Left ventricle myocardium inferior (tissue), 1 donor: ENCODE results near the gene CAPRIN1. TPM values are rescaled to one million over a fixed set of nuclear protein-coding genes. Genes with fewer than 3 reads are reported as not detected.
"Not testable (repeated sequence)": the region's sequence is repeated elsewhere in the genome, so short reads cannot be mapped to it uniquely, and the experiment has no call there.

ENCODE experiments used
- DNase-seq: peaks from one replicate; pipeline ENCODE4 v3.0.0-alpha.2; 2020
- H3K27ac ChIP-seq: fragments of 200-600 bp; replicated peaks from 2 replicates; pipeline ENCODE4 v1.8.0; 2021
- H3K27me3 ChIP-seq: fragments of 200-600 bp; 2 replicates; pipeline ENCODE4 v1.8.0; 2021; ENCODE audit warnings: low read depth
- H3K36me3 ChIP-seq: fragments of 200-600 bp; 2 replicates; pipeline ENCODE4 v1.8.0; 2021
- H3K4me1 ChIP-seq: fragments of 200-600 bp; 2 replicates; pipeline ENCODE4 v1.8.0; 2021
- H3K4me3 ChIP-seq: fragments of 200-600 bp; 2 replicates; pipeline ENCODE4 v1.8.0; 2021; ENCODE audit warnings: mild to moderate bottlenecking, moderate library complexity
- H3K9me3 ChIP-seq: fragments of 200-600 bp; replicated peaks from 2 replicates; pipeline ENCODE4 v1.8.0; 2021
- intact Hi-C: fragments of 100-400 bp; cut with micrococcal nuclease; formaldehyde crosslinking; loops from one replicate; pipeline ENCODE4 v1.11.0; 2022
- total RNA-seq: library from RNA; stranded (reverse); fragmentation: NEBNext Ultra II Directional; extraction: Animal tissue kit (Norgen Biotek cat#: 25700); gene quantifications from one replicate; pipeline ENCODE4 v1.2.1, GENCODE V29; 2021
- TF ChIP-seq, protein P1 (sequence below): fragments of 200-600 bp; IDR thresholded peaks from 2 replicates; pipeline ENCODE4 v1.8.0; 2021; ENCODE audit warnings: antibody characterized with exemption, mild to moderate bottlenecking, borderline replicate concordance
- donor health status: DM: no; HTN: yes; CAD: no; lungs with severe emphysema.

The CAPRIN1 gene
- total RNA-seq, 1 donor from 2014 or later = 112 TPM

DNA sequence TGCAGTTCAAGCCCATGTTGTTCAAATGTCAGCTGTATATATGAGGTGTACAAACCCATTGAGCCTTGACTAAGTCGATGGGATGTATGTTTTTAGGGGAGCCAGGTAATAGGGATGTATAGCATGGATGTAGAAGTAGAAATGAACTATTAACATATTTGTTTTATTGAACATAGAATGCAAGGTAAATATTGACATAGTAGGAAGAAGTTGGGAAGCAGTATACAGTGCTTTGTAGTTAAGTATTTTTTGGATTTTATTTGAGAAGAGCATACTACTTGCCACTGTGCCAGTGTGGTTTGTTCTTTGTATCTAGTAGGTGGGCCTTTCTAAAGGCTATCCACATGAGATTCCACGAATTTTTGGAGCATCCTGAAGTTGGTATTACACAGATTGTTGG is 33.1 kb downstream of the CAPRIN1 start:
- H3K4me1 ChIP-seq = no peaks in the 10 kb centered on the region
- intact Hi-C loops = no loop called here
- no peaks in the 10 kb centered on the region for H3K27me3 ChIP-seq
- no peak overlapping the region for H3K4me3 ChIP-seq
- peaks cover 96% of the 10 kb centered on the region for H3K36me3 ChIP-seq
- no peak for DNase-seq
- TF ChIP-seq, protein P1, sequence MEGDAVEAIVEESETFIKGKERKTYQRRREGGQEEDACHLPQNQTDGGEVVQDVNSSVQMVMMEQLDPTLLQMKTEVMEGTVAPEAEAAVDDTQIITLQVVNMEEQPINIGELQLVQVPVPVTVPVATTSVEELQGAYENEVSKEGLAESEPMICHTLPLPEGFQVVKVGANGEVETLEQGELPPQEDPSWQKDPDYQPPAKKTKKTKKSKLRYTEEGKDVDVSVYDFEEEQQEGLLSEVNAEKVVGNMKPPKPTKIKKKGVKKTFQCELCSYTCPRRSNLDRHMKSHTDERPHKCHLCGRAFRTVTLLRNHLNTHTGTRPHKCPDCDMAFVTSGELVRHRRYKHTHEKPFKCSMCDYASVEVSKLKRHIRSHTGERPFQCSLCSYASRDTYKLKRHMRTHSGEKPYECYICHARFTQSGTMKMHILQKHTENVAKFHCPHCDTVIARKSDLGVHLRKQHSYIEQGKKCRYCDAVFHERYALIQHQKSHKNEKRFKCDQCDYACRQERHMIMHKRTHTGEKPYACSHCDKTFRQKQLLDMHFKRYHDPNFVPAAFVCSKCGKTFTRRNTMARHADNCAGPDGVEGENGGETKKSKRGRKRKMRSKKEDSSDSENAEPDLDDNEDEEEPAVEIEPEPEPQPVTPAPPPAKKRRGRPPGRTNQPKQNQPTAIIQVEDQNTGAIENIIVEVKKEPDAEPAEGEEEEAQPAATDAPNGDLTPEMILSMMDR = no peak
- H3K27ac ChIP-seq = no peak overlapping the region
- no peaks in the 10 kb centered on the region for H3K9me3 ChIP-seq

DNA sequence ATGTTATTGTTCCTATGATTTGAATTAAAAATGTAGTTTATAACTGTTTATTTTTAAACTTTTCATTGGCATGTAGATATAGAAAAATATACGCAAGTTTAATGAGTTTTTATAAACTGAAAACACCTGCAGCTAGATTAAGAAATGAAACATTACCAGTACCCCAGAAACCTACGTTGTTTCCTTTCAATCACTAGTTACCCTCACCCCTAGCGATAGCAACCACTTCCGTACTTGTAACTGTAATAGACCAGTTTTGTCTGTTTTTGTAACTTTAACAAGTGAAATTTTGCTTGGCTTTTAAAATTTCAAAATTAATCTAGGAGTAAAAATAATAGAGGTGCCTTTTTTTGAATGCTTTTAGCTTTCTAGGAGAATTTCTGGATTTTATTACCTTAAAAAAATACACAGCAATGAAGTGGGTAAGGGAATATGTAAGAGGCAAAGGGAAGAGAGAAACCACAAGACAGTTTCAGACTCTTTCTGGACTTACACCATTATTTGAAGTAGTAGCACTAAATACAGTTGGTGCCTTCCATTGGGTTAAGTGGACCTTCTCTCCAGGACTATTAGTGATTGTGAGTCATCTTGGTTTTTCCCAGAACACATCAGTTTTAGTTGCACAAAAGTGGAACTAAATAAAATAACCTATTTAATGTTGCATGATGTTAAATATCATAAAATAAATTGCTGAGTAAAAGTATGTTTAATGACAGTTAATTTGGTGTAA is 35.2 kb downstream of the CAPRIN1 start:
- Histone ChIP-seq H3K4me3 (no peak overlapping the region), H3K9me3 (no peaks in the 10 kb centered on the region), H3K4me1 (no peaks in the 10 kb centered on the region), H3K36me3 (peaks cover 96% of the 10 kb centered on the region), H3K27ac (no peak overlapping the region), H3K27me3 (no peaks in the 10 kb centered on the region)
- no peak for DNase-seq
- TF ChIP-seq, protein P1 = no peak
- intact Hi-C loops = no loop called here

- H3K4me3 ChIP-seq = no peak overlapping the region
- no peaks in the 10 kb centered on the region for H3K4me1 ChIP-seq
- H3K27ac ChIP-seq = no peak overlapping the region
- peaks cover 96% of the 10 kb centered on the region for H3K36me3 ChIP-seq
- H3K27me3 ChIP-seq = no peaks in the 10 kb centered on the region
- H3K9me3 ChIP-seq = no peaks in the 10 kb centered on the region
- intact Hi-C loops = no loop called here
- TF ChIP-seq, protein P1 = no peak
- DNase-seq = no peak
Measured at GRCh38 chr11:34091825-34092224, 40.3 kb downstream of the CAPRIN1 start.

GRCh38 chr11:34094900-34095299 is 43.4 kb downstream of the CAPRIN1 start:
- intact Hi-C loops, H3K4me1 ChIP-seq, DNase-seq, H3K27me3 ChIP-seq, H3K27ac ChIP-seq, H3K9me3 ChIP-seq, H3K4me3 ChIP-seq: not testable (repeated sequence)
- peaks cover 100% of the 10 kb centered on the region for H3K36me3 ChIP-seq

DNA sequence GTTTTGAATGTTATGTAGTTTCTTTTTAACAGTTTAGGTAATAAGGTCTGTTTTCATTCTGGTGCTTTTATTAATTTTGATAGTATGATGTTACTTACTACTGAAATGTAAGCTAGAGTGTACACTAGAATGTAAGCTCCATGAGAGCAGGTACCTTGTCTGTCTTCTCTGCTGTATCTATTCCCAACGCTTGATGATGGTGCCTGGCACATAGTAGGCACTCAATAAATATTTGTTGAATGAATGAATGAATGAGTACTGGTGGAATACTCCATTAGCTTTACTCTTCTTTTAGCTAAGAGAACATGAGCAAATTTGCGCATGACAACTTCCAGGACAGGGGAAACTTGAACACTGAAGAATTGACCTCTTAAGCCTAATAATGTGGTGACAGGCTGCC is 47.3 kb downstream of the CAPRIN1 start:
- DNase-seq = no peak
- peaks cover 83% of the 10 kb centered on the region for H3K36me3 ChIP-seq

DNA sequence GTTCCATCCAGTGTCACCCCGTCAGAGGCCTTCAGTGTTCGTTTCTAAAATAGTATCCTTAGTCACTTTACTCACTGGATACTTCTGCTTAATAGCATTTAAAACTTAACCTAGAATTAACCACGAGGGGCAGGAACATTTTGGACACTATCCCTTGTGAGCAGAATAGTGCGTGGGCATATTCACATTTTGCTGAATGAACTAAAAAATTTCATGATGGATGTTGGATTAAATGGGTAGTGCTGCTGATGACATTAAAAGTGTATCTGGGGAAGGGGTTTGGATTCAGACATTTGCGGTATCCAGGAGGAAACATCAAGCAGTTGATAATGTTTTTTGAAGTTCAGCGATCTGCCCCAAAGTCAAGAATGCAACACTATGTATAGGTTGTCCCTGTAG is 53.1 kb downstream of the CAPRIN1 start:
- peaks cover 42% of the 10 kb centered on the region for H3K36me3 ChIP-seq
- intact Hi-C loops = loop anchor here (10.0 kb wide), 1 partner anchor 50 kb away; the partner anchor contains the start of gene CAPRIN1
- TF ChIP-seq, protein P1 = no peak
- DNase-seq = no peak
- H3K4me1 ChIP-seq = peaks cover 31% of the 10 kb centered on the region
- peak overlapping the region; percentile 90 for H3K4me3 ChIP-seq
- H3K27ac ChIP-seq = peak overlapping the region; percentile 94
- no peaks in the 10 kb centered on the region for H3K27me3 ChIP-seq
- H3K9me3 ChIP-seq = no peaks in the 10 kb centered on the region

More for the DNA sequence above, 47.3 kb downstream of the CAPRIN1 start:
- intact Hi-C loops = no loop called here
- Histone ChIP-seq H3K27ac (no peak overlapping the region), H3K27me3 (no peaks in the 10 kb centered on the region), H3K9me3 (no peaks in the 10 kb centered on the region), H3K4me3 (no peak overlapping the region), H3K4me1 (no peaks in the 10 kb centered on the region)
- TF ChIP-seq, protein P1 = no peak
